H54 (cell line): ENCODE data around the gene LAMB1.

Source experiments
- DNase-seq: peaks from one replicate; pipeline ENCODE4 v3.0.0; 2011; ENCODE audit warnings: low spot score, mixed read lengths; ENCODE audit not compliant: insufficient read length
- FAIRE-seq: peaks from 3 replicates; lab custom pipeline; 2011; peaks lifted over from hg19 to GRCh38; lab: Jason Lieb, UNC
- POLR2A ChIP-seq: IDR thresholded peaks from 2 replicates; pipeline ENCODE4 v1.6.1; 2011; ENCODE audit warnings: low read depth, mild to moderate bottlenecking, low read length

LAMB1 gene

DNA sequence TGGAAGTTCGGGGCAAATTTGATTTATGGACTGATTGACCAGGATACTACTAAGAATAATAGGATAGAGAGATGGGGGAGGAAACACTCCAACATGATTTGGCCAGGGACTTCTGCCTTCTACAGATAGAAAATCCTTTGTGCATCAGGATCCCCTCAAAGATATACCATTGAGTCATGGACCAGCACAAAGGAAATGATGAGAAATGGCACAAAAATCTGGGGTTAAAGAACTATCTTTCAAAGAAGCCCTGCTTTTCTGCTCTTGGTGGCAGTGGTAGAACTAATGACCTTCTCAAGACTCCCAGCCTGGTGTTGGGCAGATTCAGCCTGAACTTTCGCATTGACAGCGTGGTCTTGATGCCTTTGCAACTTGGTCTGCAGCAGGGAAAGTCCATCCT lies 27.6 kb upstream of the LAMB1 start:
- TF ChIP-seq POLR2A: no peak
- FAIRE-seq (peak; percentile 41), DNase-seq (no peak)

DNA sequence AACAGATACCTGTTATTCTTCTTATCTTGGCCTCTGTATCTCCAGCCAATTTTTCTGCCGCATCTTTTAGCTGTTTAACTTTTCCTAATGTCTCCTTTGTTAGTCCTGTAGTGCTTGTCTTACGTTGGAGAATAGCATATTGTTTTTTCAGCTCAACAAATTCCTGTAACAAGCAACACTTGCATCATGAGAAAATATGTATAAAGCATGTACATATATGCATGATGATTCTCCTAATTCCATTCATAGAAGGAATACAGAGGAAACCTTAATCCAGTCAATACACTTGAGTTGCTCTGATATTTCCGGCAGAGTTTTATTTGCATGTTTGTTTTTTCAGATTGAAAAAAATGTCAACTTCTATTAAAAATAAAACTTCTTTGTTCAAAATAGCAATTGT lies 26.1 kb upstream of the LAMB1 start:
- TF ChIP-seq POLR2A: no peak
- DNase-seq (no peak), FAIRE-seq (no peak)

DNA sequence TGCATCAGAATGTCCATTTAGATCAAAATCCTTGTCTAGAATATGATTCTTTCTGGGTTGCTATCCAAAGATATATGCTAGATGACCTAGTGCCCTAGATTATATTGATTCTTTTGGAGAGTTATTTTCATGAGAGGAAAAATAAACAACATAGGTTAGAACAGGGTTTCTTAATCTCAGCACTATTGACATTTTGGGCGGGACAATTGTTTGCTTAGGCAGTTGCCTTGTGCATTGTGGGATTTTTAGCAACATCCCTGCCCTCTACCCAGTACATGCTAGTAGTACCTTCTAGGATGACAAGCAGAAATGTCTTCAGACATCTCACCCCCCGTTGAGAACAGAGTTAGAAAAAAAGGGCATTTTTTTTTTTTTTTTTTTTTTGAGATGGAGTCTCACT lies 25.1 kb upstream of the LAMB1 start:
- FAIRE-seq (no peak), DNase-seq (no peak)
- TF ChIP-seq POLR2A: no peak

- no peak for FAIRE-seq
- no peak for TF ChIP-seq POLR2A
Measured at GRCh38 chr7:108027239-108027638, 24.3 kb upstream of the LAMB1 start.

GRCh38 chr7:108026647-108027046 lies 23.7 kb upstream of the LAMB1 start:
- TF ChIP-seq POLR2A: no peak
- FAIRE-seq (no peak), DNase-seq (no peak)

More at GRCh38 chr7:108027239-108027638, 24.3 kb upstream of the LAMB1 start:
- DNase-seq: no peak

DNA sequence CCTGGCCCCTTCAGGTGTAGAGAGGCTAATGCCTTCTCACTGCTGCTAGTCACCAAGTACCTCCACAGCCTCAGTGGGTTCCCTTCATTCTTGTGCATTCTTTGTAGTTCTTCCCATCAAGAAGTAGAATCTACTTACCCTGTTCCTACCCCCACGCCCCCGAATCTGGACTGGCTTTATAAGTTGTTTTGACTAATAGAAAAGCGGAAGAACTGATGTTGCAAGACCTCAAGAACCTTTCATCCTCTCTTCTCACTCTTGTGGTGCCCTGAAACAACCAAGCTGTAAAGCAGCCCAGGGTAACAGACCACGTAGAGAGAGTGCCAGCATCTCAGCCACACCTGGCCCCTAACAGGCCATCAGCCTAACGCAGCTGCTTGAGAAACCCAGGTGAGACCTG lies 23.2 kb upstream of the LAMB1 start:
- FAIRE-seq (no peak), DNase-seq (no peak)
- TF ChIP-seq POLR2A: no peak

- FAIRE-seq (no peak), DNase-seq (no peak)
- TF ChIP-seq POLR2A: no peak
Measured at GRCh38 chr7:108024538-108024937, 21.6 kb upstream of the LAMB1 start.

DNA sequence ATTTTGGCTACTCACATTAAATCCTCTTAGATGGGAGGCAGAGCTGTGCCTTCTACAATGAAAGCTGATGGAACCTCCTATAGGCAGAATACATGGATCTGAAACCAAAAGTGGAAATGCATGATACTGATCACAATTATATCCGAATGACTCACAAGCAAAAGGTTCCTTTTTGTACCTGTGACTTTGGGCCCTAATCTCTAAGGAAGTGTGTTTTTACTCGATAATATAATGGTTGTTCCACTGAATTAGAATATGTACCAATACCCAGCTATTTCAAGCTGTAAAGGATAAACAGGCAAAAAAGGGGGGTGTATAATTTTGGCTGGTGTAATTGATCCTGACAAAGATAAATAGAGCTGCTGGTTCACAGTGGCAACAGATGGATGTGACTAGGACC lies 17.6 kb upstream of the LAMB1 start:
- DNase-seq (no peak), FAIRE-seq (no peak)

DNA sequence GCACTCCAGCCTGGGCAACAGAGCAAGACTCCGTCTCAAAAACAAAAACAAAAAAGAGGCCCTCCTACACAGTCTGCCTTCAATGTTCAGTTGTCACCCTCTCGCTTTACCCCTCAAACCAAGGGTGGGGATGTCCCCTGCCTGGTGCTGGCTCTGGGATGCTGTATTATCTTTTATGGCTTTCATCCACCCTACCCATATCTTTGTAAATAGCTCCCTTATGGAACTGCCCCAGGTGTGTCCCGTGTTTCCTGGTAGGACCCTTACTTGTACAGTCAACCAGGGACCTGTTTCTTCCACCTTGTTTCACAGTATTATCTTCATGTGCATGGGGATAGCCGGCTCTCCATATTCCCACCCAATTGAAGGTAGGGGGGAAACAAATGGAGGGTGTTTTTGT lies 15.7 kb upstream of the LAMB1 start:
- DNase-seq (no peak), FAIRE-seq (no peak)
- TF ChIP-seq POLR2A: no peak

More for the DNA sequence above, 17.6 kb upstream of the LAMB1 start:
- TF ChIP-seq POLR2A: no peak

DNA sequence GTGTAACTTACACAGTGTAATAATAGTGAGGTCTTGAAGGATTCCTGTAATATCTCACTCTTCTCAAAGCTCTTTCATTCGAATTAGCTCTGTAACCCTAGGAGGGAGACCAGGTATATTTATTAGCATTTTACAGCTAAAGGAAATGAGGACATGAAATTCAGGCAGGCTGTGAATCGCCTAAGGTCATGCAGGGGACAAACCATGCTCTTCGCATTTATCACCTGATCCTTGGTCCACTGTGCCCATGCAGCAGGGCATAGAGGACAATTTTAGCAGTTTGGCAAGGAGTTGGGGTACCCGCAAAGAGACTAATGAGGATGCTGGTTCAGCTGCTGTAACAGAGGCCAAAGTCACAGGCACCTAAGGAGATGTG lies 14.8 kb upstream of the LAMB1 start:
- FAIRE-seq (no peak), DNase-seq (no peak)
- TF ChIP-seq POLR2A: no peak

DNA sequence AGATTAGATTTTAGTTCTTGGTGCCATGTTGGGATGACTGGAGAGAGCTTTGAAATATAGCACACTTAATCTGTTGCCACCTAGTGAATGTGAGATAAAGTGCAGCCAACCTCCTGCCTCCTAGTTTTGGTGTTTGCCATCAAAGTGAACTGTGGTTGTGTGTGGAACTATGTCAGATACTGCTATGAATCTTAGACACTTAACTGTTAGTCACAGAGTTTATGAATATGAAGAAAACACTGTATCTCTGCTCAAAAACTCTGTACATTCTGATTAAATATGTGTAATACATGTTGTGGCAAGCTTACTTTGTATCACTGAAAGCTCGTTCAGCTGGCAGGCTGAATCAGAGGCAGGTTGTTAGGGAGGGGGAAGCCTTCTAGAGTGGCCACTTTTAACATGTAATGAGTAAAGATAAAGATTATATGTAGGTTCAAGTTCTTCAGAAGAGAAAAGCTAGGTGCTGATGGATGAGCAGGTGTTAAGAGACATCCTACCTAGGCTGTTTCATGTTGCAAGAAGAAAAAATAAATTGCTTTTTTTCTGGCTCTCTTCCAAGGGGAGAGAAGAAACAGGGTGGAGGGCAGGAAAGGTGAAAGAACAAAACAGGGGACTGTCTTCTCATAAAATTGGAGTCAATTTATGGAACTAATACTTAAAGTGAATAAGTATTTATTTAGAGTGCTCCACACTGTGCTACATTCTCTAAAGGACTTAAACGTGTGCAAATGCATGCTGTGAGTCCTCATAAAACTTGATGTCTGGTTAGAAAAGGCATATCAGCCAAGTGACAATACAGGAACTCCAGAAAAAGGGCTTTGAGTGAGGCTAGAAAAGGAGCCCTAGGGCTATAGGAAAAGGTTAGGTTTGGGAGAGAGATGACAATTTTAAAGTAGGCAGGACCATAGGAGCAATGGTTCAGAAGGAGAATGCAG lies 14.1 kb upstream of the LAMB1 start:
- peak; percentile 70 for FAIRE-seq
- TF ChIP-seq POLR2A: no peak
- DNase-seq: no peak

DNA sequence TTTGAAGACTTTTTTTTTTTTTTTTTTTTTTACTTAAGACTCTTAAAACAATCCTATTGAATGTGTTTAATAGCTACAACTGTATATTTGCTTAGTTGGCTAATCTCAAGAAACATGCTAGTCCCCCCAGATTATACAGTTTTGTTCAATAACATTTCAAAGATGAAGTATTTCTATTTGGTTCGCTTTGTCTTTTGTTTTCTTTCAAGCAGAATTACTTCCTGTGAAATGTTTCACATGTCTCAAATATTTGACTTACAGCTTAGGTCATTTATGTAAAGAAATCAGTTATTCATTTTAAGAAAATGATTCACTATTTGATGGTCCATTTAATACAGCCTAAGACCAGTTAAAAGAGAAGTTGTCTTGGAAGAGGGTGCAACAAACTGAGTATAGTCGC lies 12.8 kb upstream of the LAMB1 start:
- TF ChIP-seq POLR2A: no peak
- DNase-seq (no peak), FAIRE-seq (no peak)

DNA sequence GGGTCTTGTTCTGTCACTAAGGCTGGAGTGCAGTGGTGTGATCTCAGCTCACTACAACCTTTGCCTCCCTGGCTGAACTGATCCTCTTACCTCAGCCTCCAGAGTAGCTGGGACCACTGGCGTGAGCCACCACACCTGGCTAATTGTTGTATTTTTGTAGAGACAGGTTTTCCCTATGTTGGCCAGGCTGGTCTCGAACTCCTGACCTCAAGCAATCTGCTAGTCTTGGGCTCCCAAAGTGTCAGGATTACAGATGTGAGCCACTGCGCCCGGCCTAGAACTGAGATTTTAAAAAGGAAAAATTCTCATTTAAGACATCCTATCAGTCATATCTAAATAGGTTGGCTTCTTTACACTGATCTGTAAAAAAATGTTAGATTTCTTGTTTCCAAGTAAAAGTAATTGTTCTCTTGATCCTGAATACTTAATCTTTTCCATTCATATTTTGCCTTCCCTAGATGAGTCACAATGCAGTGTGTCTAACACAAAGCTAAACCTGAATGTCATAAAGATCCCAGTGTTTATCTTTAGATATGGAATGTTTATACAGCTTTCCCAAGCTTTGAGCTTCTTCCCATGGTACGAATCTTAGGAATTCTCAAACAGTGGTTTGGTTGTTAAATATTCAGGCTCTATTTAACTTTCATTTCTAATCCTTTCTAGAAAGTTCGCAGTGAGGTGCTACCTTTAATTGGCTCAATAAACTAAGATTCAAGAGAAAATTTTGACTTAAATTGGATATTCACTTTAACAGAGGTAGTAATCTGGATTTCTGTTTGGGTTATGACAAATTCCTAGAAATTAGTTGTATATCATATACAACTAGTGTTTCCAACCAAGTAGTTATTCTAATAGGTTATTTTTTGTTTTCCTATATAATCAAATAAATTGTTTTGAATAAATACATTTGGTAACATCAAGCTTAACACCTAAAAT lies 12.1 kb upstream of the LAMB1 start:
- no peak for TF ChIP-seq POLR2A
- no peak for DNase-seq
- FAIRE-seq: peak; percentile 20

DNA sequence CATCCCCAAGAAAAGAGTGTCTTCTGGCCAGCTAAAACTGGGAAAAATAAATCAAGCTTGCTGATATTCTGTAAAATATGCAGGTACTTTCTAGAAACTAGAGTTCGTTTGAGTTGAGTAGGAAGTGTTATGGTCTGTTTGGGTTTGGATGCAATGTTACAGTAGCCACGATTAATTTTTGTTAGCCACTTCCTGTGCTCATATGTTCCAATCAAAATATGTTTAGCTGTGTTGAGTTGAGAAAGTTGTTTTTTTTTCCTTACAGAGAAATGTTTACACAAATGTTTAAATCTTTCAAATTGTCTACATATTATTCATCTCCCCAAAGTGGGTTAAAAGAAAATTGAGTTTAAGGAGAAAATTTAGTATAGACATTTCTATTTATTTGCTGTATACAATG lies 11.3 kb upstream of the LAMB1 start:
- no peak for DNase-seq
- no peak for FAIRE-seq

More for the DNA sequence above, 11.3 kb upstream of the LAMB1 start:
- no peak for TF ChIP-seq POLR2A
